CD1c-positive myeloid dendritic cell (primary cell): ENCODE results near the gene IRF8.

Source experiments
- DNase-seq: peaks from one replicate; pipeline ENCODE4 v3.0.0-alpha.2; 2016; ENCODE audit errors: extremely low spot score

The IRF8 gene

DNA sequence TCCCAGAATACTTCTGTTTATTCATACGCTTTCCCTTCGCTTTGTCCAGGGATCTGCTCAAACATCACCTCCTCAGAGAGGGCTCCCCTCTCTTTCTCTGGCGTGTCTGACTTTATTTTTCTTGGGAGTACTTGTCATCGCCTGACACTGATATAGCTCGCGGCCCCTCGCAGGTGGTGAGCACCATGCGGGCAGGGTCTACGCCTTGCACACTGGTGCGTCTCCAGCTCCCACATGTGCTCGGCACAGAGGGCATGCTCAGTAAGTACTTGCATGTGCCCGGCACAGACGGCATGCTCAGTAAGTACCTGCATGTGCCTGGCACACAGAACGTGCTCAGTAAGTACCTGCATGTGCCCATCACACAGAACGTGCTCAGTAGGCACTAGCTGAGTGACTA lies 57.5 kb downstream of the IRF8 start:
- DNase-seq: no peak

GRCh38 chr16:85958731-85959130 lies 59.8 kb downstream of the IRF8 start:
- no peak for DNase-seq

- DNase-seq: no peak
Measured at GRCh38 chr16:85959686-85960085, 60.7 kb downstream of the IRF8 start.

- DNase-seq: no peak
Measured at GRCh38 chr16:85960486-85961046, 61.6 kb downstream of the IRF8 start.

- no peak for DNase-seq
Measured at GRCh38 chr16:85961988-85962915, 63.3 kb downstream of the IRF8 start.

DNA sequence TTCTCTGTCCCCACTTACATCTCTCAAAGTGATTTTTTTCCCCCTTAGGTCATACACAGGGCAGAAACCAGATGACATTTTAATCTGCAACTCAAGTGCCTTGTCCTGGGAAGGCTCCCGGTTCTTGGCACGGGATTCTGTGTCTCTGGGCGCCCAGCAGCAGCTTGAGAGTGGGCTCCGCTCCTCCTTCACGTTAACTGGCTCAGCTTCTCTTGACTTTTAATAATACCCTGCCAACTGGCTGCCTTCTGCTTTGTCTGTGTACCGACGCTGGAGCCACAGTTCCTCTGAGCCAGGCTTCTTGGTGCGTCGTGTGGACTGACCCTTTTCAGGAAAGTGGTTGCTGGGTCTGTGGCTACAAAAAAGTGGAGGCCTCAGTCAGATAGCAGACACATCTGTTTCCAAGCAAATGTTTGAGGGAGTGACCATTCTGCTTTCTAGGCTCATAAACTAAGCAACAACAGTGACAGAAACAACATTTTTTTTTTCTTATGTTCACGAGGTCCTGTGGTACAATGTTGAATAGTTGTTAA lies 64.9 kb downstream of the IRF8 start:
- DNase-seq: no peak

- no peak for DNase-seq
Measured at GRCh38 chr16:85965125-85965524, 66.2 kb downstream of the IRF8 start.

GRCh38 chr16:85967111-85967510 lies 68.1 kb downstream of the IRF8 start:
- peak; percentile 41 for DNase-seq

GRCh38 chr16:85968041-85968920 lies 69.3 kb downstream of the IRF8 start:
- no peak for DNase-seq

DNA sequence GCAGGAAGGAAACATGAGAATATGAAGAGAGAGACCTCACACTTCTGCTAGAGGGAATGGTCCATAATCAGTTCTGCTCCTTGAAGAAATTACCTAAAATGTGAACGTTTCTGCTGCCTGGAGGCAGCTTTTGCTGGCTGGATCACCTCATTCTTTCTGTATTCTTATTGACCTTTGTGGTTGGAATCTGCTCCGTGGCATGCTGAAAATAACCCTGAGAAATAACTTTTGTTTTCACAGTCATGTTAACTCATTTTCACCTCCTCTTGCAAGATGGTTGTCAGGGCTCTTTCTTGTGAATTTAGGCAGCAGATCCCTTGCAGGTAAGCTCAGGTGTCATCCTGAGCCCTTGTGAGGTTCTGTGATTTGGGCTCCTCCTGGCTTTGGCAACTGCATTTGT lies 70.2 kb downstream of the IRF8 start:
- DNase-seq: no peak

- DNase-seq: no peak
Measured at GRCh38 chr16:85969591-85969990, 70.6 kb downstream of the IRF8 start.

DNA sequence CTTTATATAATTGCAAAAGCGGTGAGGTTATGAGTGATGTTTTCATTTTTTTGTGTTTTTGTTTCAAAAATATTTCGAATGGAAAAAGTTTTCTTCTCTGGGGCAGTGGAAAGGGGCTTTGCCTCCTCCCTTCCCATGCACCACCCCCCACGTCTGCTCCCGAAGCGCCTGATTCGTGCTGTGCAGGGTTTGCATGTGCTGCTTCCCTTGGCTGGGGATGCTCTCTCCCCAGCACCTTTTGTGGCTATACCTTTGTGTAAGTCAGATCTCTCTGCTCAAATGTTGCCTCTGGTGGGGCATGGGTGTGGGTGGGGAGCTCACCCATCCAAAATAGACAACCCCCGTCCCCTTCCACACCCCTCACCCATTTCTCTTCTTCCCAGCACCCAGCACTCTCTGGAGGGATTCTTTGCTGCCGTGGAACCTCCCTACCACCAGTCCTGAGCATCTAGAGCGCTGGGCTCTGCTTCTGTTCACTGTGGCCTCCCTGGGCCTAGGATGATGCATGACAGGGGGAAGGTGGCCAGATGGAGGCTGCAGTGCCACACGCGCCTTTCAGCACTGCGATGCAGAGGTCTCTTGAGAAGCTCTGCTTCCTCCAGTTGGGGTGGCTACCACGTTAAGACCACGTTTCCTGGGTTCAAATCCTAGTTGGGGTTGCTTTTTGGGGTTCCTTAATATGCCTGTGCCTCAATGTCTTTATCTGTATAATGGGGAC lies 71.2 kb downstream of the IRF8 start:
- DNase-seq: no peak

DNA sequence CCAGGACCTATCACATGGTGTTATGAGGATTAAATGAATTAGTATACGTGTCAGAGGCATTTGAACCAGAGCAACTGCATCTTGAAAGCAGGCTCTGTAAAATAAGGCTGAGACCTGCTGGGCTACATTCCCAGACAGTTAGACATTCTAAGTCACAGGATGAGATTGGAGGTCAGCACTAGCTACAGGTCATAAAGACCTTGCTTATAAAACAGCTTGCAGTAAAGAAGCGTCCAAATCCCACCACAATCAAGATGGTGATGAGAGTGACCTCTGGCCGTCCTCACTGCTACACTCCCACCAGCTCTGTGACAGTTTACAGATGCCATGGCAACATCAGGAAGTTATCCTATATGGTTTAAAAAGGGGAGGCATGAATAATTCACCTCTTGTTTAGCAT lies 71.8 kb downstream of the IRF8 start:
- DNase-seq: no peak
